Activated naive CD4-positive, alpha-beta T cell treated with anti-CD3 and anti-CD28 coated beads, Interleukin-2, amount 50 U/mL, for 72 hours (primary cell): ENCODE data around the gene KIAA1143. TPM values are rescaled to one million over a fixed set of nuclear protein-coding genes. Genes with fewer than 3 reads are reported as not detected.
A peak's percentile ranks its signal among the peaks of the same experiment; 100 is the strongest.

ENCODE experiments used
- ATAC-seq, 2 donors: fragments of 150-1000 bp; cut with Tn5 transposase; 2 replicates each; pipeline ENCODE4 v1.10.0; 2021; ENCODE audit warnings: mild to moderate bottlenecking in 2 of 2, moderate library complexity in 2 of 2
- DNase-seq, 2 donors: peaks; one replicate each; pipeline ENCODE4 v3.0.0; 2021 to 2022; ENCODE audit warnings: low spot score in 2 of 2
- H3K27ac Mint-ChIP-seq, 2 donors: one replicate each; pipeline ENCODE4 v1.8.0; 2022; ENCODE audit warnings: mild to moderate bottlenecking in 2 of 2, mixed read lengths in 2 of 2
- H3K36me3 Mint-ChIP-seq, 2 donors: one replicate each; pipeline ENCODE4 v1.8.0; 2022; ENCODE audit warnings: mixed read lengths in 2 of 2
- H3K9me3 Mint-ChIP-seq, 2 donors: one replicate each; pipeline ENCODE4 v1.8.0; 2022; ENCODE audit warnings: mixed read lengths in 2 of 2
- total RNA-seq, 2 donors: library from RNA; stranded (reverse); gene quantifications; one replicate each; pipeline ENCODE4 v1.2.3, GENCODE V29; 2022

Gene KIAA1143
- total RNA-seq = 10 to 100 TPM; 20.2 to 31.3 TPM

DNA sequence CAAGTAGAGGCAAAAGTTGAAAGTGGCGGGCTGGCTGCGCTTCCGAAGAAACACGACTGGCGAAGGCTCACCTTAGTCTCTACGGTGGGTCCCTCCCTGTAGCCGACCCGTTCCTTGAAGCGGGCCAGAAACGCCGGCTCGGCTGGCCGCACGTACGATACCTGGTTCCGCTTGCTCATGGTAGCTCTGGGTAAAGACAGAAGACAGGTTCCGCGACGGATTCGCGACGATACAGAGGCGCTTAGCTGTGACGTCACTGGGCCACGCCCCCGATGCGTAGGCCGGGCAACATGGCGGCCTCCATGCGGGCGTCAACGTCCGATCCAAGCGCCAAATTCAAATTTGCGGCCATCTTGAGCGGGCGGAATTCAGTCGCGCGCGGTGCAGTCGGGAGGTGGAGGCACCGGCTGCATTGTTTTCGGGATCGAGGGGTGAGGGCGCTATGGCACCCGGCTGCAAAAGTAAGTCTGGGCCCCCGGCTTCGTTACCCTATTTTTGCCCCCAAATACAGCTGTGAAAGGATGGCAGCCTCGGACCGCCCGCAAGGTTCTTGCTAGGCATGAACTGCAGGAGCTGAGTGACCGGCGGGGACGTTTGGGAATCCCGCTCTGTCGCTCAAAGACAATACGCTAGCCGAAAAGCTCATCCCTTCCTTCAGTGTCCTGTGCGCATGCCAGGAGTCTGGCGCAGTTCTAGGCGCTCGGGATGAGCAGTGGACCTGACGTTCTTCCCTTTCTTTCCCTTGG is at the start of gene KIAA1143, which contains the start of gene KIF15:
TSS of gene KIAA1143 (minus strand) at position 196 of the 746 bp plus-strand sequence. CDS start at position 179, 17 bp downstream.
TSS of gene KIF15 (plus strand) at position 371 of the 746 bp plus-strand sequence. CDS start at position 443, 72 bp downstream.
- ATAC-seq (peak; percentile 92), DNase-seq (peak; percentile 95)
- H3K9me3 Mint-ChIP-seq = peaks cover 14 to 28% of the 10 kb centered on the region in 2 donors

GRCh38 chr3:44805960-44806359 is 44.5 kb upstream of the KIAA1143 start:
- H3K9me3 Mint-ChIP-seq = no peaks in the 10 kb centered on the region
- DNase-seq (no peak), ATAC-seq (no peak)
- H3K27ac Mint-ChIP-seq = no peak overlapping the region
- peaks cover 11 to 44% of the 10 kb centered on the region in 2 donors for H3K36me3 Mint-ChIP-seq

More for the DNA sequence above, at the start of gene KIAA1143, which contains the start of gene KIF15:
- Mint-ChIP-seq H3K27ac (peak within 1 kb of the TSS; percentile 92 to 97), H3K36me3 (peaks cover 72 to 81% of the 10 kb centered on the region in 2 donors)

DNA sequence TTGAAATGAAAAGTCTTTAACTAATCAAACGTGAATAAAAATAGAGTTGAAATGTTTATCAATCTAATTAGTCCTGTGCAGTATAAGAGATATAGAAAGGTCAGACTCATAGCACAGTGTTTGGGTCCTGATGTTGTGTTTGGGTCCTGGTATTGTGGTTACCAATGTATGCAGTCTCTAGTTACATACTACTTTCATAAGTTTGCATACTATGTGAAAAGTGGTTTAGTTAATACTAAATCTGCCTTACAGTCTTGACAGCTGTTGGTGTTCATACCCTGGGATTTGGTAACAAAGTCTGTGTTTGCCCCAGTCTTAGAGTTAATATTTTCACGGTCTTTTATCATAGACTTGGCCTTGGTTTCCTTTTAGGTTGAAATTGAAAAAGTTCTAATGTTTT is 41.9 kb upstream of the KIAA1143 start:
- H3K36me3 Mint-ChIP-seq = peaks cover 18 to 40% of the 10 kb centered on the region in 2 donors

GRCh38 chr3:44802011-44802410 is 40.6 kb upstream of the KIAA1143 start:
- no peak for DNase-seq
- Mint-ChIP-seq H3K9me3 (no peaks in the 10 kb centered on the region), H3K36me3 (peaks cover 18 to 48% of the 10 kb centered on the region in 2 donors), H3K27ac (no peak overlapping the region)
- ATAC-seq = no peak

More for the DNA sequence above, 41.9 kb upstream of the KIAA1143 start:
- Mint-ChIP-seq H3K9me3 (no peaks in the 10 kb centered on the region), H3K27ac (no peak overlapping the region)
- ATAC-seq = no peak
- no peak for DNase-seq

DNA sequence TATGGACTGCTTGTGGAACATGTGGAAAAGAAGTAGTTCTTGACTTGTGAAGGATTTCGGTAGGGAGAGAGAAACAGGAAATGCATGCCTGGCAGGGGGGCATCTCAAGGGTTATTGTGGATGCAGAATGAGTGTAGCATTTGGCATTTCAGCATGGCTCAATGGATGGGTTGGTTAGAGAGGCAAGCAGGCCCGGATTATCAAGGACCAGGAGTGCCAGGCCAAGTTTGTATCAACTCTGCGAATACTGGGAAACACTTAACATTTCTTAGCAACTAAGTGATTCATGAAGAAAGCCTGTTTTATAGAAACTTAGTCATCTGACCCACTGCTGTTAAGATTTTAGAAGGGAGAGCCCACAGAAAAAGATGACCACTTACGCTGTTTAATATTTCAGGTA is 33.8 kb upstream of the KIAA1143 start:
- ATAC-seq = no peak
- peaks cover 18 to 44% of the 10 kb centered on the region in 2 donors for H3K36me3 Mint-ChIP-seq
- DNase-seq = no peak
- H3K9me3 Mint-ChIP-seq = no peaks in the 10 kb centered on the region
- no peak overlapping the region for H3K27ac Mint-ChIP-seq

DNA sequence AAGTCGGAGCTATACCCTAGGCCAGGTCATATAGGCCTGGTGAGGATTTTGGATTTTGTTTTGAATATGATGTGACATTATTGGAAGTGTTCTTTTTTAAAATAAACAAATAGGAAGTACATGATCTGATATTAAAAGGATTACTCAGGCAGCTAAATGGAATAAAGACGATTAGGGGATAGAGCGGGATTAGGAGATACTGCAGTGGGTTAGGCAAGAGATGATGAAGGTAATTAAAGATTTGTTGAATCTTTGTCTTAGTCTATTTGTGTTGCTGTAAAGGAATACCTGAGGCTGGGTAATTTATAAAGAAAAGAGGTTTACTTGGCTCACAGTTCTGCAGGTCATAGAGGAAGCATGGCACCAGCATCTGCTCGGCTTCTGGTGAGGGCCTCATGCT is 21.5 kb upstream of the KIAA1143 start:
- Mint-ChIP-seq H3K36me3 (peaks cover 11 to 65% of the 10 kb centered on the region in 2 donors), H3K27ac (no peak overlapping the region), H3K9me3 (no peaks in the 10 kb centered on the region)
- DNase-seq (no peak), ATAC-seq (no peak)

- Mint-ChIP-seq H3K27ac (no peak overlapping the region), H3K36me3 (peaks cover 56 to 83% of the 10 kb centered on the region in 2 donors), H3K9me3 (peaks cover 10 to 22% of the 10 kb centered on the region in 2 donors)
- ATAC-seq = no peak
- no peak for DNase-seq
Measured at GRCh38 chr3:44772099-44772442, 10.7 kb upstream of the KIAA1143 start.

GRCh38 chr3:44771424-44772098 is 10.1 kb upstream of the KIAA1143 start:
- peaks cover 10 to 22% of the 10 kb centered on the region in 2 donors for H3K9me3 Mint-ChIP-seq
- no peak overlapping the region for H3K27ac Mint-ChIP-seq
- DNase-seq (no peak), ATAC-seq (no peak)
- peaks cover 59 to 85% of the 10 kb centered on the region in 2 donors for H3K36me3 Mint-ChIP-seq

DNA sequence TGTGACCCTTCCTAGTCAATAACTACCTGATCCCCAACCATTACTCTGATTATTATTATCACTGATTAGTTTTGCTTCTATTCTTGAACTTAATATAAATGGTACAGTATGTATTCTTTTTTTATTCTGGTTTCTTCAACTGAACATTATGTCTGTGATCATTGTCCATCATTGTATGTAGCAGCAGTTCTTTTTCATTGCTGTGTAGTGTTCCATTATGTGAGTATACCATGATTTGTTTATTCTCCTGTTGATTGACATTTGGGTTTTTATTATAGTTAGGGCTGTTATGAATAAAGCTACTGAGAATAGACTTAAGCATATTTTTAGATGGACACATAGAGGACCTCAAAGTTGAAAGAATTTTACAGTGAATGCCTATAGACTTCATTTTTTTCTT is 2.8 kb upstream of the KIAA1143 start:
- no peak for DNase-seq
- peaks cover 62 to 80% of the 10 kb centered on the region in 2 donors for H3K36me3 Mint-ChIP-seq
- no peak for ATAC-seq
- peaks cover 7 to 20% of the 10 kb centered on the region in 2 donors for H3K9me3 Mint-ChIP-seq
- no peak overlapping the region for H3K27ac Mint-ChIP-seq

GRCh38 chr3:44762690-44763089 is 1.3 kb upstream of the KIAA1143 start:
- peaks cover 11 to 21% of the 10 kb centered on the region in 2 donors for H3K9me3 Mint-ChIP-seq
- DNase-seq (no peak), ATAC-seq (no peak)
- peak overlapping the region; percentile 92 to 97 for H3K27ac Mint-ChIP-seq
- H3K36me3 Mint-ChIP-seq = peaks cover 71 to 81% of the 10 kb centered on the region in 2 donors

DNA sequence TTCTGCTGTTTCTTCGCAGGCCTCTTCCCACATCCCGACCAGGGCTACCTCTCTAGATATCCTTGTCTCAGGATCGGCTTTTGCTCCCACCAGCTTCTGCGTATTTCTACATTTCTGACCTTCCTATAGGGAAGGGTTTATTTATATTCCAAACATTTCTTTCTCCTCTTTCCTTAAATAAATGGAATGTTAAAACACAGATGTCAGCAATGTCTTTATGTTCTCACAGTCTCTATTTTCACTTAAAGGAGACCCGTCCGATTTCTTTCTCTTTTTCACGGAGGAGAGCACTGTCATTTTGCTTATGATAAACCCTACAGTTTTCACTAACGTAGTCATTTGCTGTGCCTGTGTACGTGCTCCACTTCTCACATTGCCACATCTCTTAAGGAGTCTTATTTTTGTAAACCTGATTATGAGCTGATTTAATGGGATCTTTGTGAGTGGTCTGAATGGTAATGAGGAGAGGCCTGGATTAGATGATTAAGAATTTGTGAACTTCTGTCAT is 805 bp upstream of the KIAA1143 start:
- peak in 1 of 2 donors; percentile 31 for ATAC-seq
- Mint-ChIP-seq H3K27ac (peak overlapping the region; percentile 92 to 97), H3K9me3 (peaks cover 13 to 25% of the 10 kb centered on the region in 2 donors), H3K36me3 (peaks cover 73 to 81% of the 10 kb centered on the region in 2 donors)
- DNase-seq = no peak

DNA sequence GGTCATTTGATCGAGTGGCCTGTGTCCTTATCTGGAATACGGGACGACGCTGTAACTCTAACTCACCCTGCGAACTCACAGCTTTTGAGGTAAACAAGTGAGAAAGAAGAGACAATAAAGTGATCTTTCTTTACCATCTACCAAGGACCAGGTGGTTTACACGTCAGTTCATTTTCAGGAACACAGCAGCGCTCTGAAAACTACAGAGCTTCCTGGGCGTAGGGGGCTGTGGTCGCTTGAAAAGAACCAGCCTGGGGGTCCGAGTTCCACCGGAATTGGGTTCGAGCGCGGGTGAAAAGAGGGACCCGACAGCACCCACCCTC is 357 bp downstream of the KIAA1143 start:
- H3K36me3 Mint-ChIP-seq = peaks cover 68 to 82% of the 10 kb centered on the region in 2 donors
- DNase-seq (no peak), ATAC-seq (peak; percentile 5 to 11)
- peaks cover 14 to 28% of the 10 kb centered on the region in 2 donors for H3K9me3 Mint-ChIP-seq
- peak overlapping the region; percentile 92 to 97 for H3K27ac Mint-ChIP-seq

GRCh38 chr3:44734646-44735168 is 26.7 kb downstream of the KIAA1143 start:
- H3K27ac Mint-ChIP-seq = no peak overlapping the region
- DNase-seq (no peak), ATAC-seq (no peak)
- peaks cover 54 to 55% of the 10 kb centered on the region in 2 donors for H3K9me3 Mint-ChIP-seq
- peaks cover 62 to 85% of the 10 kb centered on the region in 2 donors for H3K36me3 Mint-ChIP-seq

- peaks cover 61 to 81% of the 10 kb centered on the region in 2 donors for H3K36me3 Mint-ChIP-seq
- ATAC-seq = peak; percentile 99
- DNase-seq = peak; percentile 74 to 81
- H3K27ac Mint-ChIP-seq = peak within 1 kb of the TSS; percentile 82 to 86
- H3K9me3 Mint-ChIP-seq = peaks cover 53 to 57% of the 10 kb centered on the region in 2 donors
Measured at GRCh38 chr3:44729384-44729910, 32.0 kb downstream of the KIAA1143 start, which contains the start of gene ZNF501. Gene ZNF501, plus strand, starts transcription at chr3:44729635. Its CDS starts 4,787 bp downstream, at chr3:44734422.

- no peak for ATAC-seq
- no peak for DNase-seq
- Mint-ChIP-seq H3K9me3 (peaks cover 56 to 58% of the 10 kb centered on the region in 2 donors), H3K27ac (no peak overlapping the region), H3K36me3 (peaks cover 67 to 78% of the 10 kb centered on the region in 2 donors)
Measured at GRCh38 chr3:44722103-44722401, 39.4 kb downstream of the KIAA1143 start.

- Mint-ChIP-seq H3K27ac (no peak overlapping the region), H3K9me3 (peaks cover 56 to 63% of the 10 kb centered on the region in 2 donors), H3K36me3 (peaks cover 73 to 82% of the 10 kb centered on the region in 2 donors)
- no peak for DNase-seq
- ATAC-seq = no peak
Measured at GRCh38 chr3:44721231-44722102, 40.0 kb downstream of the KIAA1143 start.
